AG04450 (cell line): ENCODE data around the gene C7orf33. TPM values are rescaled to one million over a fixed set of nuclear protein-coding genes. Genes with fewer than 3 reads are reported as not detected.

ENCODE experiments used
- CTCF ChIA-PET: fragments of 300-600, 350-600 bp; formaldehyde crosslinking; extraction: SDS; loops from one replicate; lab custom pipeline; 2022; ENCODE audit warnings: antibody characterized with exemption, inconsistent platforms; lab: Charles Lee
- POLR2A ChIA-PET: fragments of 350-600 bp; formaldehyde crosslinking; extraction: SDS; loops from one replicate; lab custom pipeline; 2021; ENCODE audit warnings: antibody characterized with exemption, inconsistent platforms; lab: Yijun Ruan, JAX
- DNase-seq: peaks from one replicate; pipeline ENCODE4 v3.0.0-alpha.2; 2011; ENCODE audit warnings: low read depth, low spot score
- H3K27ac ChIP-seq: one replicate; pipeline ENCODE4 v1.5.1; 2012; ENCODE audit warnings: low read depth, low read length, control low read depth
- H3K27me3 ChIP-seq: one replicate; pipeline ENCODE4 v1.6.0; 2012; ENCODE audit warnings: low read length; ENCODE audit not compliant: control insufficient read depth, insufficient read depth
- H3K4me3 ChIP-seq: 2 replicates; pipeline ENCODE4 v1.5.1; 2011; ENCODE audit warnings: mild to moderate bottlenecking, low read depth, low read length, control low read depth
- H3K9me3 ChIP-seq: 2 replicates; pipeline ENCODE4 v1.5.1; 2012; ENCODE audit warnings: low read length; ENCODE audit not compliant: control insufficient read depth, insufficient read depth
- polyA plus RNA-seq: library from polyadenylated mRNA; depleted of rRNA; stranded (reverse); fragments of >200 nt; gene quantifications from 2 replicates; pipeline ENCODE4 v1.2.3, GENCODE V29; 2011
- TF ChIP-seq, protein P1 (sequence below): IDR thresholded peaks from 2 replicates; pipeline ENCODE4 v1.5.1; 2011; ENCODE audit warnings: low read depth, low read length, control low read depth, inconsistent platforms

The C7orf33 gene
- polyA plus RNA-seq, 1 experiment: not detected

DNA sequence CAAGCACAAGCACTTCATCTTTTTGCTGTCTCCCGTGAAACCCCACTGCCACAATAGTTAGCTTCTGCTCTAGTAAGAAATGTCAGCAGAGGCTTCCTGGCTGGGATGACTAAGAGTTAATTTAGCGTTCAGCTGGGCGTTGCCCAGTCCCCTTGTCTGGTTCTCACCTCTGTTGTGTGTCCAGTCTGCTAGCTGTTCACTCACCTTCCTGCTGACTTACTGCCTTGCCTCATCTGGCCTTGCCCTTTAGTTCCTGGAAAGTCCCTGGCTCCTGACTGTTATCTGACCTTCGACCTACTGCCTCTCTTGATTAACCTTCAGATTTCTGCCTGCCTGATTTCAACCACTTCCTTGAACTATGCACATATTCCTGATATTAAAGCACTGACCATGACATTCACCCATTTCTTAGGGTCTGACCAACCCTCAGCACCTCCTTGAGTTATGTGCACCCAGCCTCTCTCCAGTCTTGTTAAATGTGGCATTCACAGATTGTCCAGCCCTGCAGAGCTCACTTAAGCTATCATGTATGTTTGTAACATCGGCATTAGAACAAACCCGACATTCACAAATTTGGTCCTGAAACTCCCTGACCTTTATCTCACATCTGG is 30.3 kb downstream of the C7orf33 start:
- no peak overlapping the region for H3K27ac ChIP-seq
- ChIA-PET CTCF (interaction anchor here (0.6 to 1.5 kb wide), 2 partner anchors 46 to 343 kb away, joined by 3 to 4 read pairs; no protein-coding TSS in a partner anchor), POLR2A (no interaction called here)
- no peak overlapping the region for H3K4me3 ChIP-seq
- H3K9me3 ChIP-seq: no peaks in the 10 kb centered on the region
- TF ChIP-seq, protein P1, sequence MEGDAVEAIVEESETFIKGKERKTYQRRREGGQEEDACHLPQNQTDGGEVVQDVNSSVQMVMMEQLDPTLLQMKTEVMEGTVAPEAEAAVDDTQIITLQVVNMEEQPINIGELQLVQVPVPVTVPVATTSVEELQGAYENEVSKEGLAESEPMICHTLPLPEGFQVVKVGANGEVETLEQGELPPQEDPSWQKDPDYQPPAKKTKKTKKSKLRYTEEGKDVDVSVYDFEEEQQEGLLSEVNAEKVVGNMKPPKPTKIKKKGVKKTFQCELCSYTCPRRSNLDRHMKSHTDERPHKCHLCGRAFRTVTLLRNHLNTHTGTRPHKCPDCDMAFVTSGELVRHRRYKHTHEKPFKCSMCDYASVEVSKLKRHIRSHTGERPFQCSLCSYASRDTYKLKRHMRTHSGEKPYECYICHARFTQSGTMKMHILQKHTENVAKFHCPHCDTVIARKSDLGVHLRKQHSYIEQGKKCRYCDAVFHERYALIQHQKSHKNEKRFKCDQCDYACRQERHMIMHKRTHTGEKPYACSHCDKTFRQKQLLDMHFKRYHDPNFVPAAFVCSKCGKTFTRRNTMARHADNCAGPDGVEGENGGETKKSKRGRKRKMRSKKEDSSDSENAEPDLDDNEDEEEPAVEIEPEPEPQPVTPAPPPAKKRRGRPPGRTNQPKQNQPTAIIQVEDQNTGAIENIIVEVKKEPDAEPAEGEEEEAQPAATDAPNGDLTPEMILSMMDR: no peak
- H3K27me3 ChIP-seq: peaks cover 4% of the 10 kb centered on the region
- DNase-seq: no peak

DNA sequence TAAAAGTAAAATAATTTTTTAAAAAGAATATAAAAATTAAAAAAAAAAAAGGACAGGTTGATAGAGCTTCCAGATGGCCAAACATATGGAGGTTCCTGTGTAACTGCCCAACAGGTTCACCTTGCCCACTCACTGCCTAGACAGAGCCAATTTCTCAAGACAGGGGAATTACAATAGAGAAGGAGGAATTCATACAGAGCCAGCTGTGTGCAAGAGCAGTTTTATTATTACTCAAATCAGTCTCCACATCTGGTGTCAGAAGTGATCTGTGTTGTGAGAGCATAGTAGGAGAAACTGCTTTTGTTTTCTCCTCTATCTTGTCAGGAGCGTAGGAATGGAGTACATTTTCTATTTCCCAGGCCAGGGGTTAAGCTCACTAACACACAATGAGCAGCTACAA is 31.0 kb downstream of the C7orf33 start:
- no peaks in the 10 kb centered on the region for H3K9me3 ChIP-seq
- ChIA-PET POLR2A (no interaction called here), CTCF (interaction anchor here (0.6 to 0.7 kb wide), 2 partner anchors 45 to 46 kb away, joined by 3 read pairs; no protein-coding TSS in a partner anchor)
- H3K4me3 ChIP-seq: no peak overlapping the region
- TF ChIP-seq, protein P1: no peak
- H3K27me3 ChIP-seq: peaks cover 6% of the 10 kb centered on the region
- no peak overlapping the region for H3K27ac ChIP-seq
- no peak for DNase-seq

DNA sequence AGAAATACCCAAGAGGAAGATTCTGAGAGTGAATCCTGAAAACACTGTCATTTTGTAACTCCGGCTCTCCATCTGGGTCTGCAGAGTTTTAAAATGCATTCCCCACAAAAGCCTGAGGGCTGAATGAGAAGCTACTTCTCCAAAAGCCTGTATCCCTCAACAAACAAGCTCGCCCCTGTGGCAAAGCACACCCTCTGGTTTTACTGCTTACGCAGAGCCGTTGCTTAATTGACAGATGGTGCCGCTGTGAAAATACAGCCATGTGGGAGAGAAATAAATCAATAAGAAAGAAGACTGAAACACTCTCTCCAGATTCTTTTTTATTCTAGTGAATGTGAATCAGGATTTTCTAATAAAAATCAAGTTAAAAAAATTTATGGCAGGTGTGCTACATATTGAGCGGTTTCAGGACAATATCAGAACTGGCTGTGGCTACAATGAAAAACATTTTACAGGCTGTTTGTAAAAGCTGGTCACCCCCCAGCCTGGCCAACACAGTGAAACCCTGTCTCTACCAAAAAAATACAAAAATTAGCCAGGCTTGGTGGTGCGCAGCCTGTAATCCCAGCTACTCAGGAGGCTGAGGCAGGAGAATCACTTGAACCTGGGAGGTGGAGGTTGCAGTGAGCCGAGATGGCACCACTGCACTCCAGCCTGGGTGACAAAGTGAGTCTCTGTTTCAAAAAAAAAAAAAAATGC is 32.5 kb downstream of the C7orf33 start:
- no peak for DNase-seq
- H3K27ac ChIP-seq: no peak overlapping the region
- POLR2A ChIA-PET: no interaction called here
- H3K9me3 ChIP-seq: no peaks in the 10 kb centered on the region
- CTCF ChIA-PET: interaction anchor here (0.6 kb wide), 1 partner anchor 38 kb away, joined by 3 read pairs; no protein-coding TSS in a partner anchor
- TF ChIP-seq, protein P1: no peak
- no peak overlapping the region for H3K4me3 ChIP-seq
- peaks cover 6% of the 10 kb centered on the region for H3K27me3 ChIP-seq

DNA sequence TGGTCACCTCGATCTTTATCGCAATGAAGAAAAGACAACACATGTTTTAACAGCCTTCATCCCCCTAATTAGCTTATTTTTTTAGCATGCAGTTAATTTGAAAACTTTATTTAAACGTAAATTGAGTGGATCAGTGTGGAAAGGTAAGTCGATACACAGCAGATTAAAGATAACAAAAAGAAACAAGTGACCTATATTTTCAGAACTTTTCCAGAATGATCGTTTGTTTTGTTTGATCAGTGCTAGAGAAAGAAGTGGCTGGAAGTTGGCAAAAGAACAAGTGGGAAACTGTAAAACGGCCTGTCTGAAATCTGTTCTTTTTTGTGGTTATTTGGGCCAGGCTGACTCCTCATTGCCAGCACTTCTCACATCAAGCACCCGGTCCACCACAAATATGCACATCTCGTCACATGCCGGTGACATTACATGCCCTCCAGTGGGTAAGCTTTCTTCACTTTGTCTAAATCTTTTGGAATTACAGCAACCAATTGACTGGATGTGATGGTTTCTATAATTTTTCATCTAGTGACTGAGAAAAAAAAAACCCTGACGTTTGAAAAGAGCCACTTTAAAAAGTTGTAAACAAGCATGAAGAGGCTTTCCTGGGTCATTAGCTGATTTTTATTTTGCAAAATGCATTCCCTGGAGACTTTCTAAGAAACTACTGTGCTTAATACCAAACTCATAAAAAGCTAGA is 33.2 kb downstream of the C7orf33 start:
- no peak for DNase-seq
- Histone ChIP-seq H3K27me3 (peaks cover 6% of the 10 kb centered on the region), H3K9me3 (no peaks in the 10 kb centered on the region), H3K4me3 (no peak overlapping the region), H3K27ac (no peak overlapping the region)
- ChIA-PET POLR2A (no interaction called here), CTCF (interaction anchor here (0.6 to 0.9 kb wide), 4 partner anchors 10 to 339 kb away, joined by 3 to 4 read pairs (median 3); no protein-coding TSS in a partner anchor)
- TF ChIP-seq, protein P1: no peak
